Measurements from ENCODE around the gene PRKCD. TPM values are rescaled to one million over a fixed set of nuclear protein-coding genes. Genes with fewer than 3 reads are reported as not detected.
A peak's percentile ranks its signal among the peaks of the same experiment; 100 is the strongest.

The PRKCD gene
- total and polyA plus RNA-seq, 9 of the 15 experiments (the other 6 are each of a cell fraction or from before 2014, with no cell fraction given), result 2.5 to 19.5 (median 6.1) TPM

DNA sequence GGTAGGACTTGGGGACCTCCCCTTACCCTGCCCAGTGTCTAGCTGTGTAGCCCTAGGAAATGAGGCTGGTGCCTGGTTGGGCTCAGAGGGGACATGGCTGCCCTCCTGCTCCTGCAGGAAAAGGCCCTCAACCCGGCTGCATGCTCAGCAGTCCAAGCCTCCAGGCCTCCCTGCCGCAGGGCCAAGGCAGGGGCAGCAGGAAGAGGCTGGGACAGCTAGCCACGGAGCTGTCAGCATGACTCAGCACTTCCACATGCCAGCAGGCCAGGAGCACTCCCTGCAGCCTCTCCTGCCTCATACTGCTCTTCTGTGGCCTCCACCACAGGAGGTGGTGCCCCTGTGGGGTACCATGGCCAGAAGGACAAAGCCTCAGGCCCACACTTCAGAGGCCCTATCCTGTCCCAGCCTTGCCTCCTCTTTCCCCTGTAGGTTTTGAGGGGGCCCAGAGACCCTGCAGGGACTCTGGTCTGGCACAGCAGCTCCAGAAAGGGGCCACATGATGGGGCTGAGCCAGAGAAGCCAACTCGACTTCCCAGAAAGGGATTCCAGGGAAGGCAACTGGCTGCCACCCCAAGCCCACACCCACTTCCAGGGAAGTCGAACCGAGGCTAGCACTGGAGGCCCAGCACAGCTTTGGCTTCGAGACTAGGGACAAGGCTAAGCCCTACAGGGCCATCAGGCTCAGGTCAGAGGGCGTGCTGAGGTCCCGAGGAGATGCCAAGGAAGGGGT is 75.3 kb downstream of the PRKCD start (continued):
- TF ChIP-seq, protein P1, sequence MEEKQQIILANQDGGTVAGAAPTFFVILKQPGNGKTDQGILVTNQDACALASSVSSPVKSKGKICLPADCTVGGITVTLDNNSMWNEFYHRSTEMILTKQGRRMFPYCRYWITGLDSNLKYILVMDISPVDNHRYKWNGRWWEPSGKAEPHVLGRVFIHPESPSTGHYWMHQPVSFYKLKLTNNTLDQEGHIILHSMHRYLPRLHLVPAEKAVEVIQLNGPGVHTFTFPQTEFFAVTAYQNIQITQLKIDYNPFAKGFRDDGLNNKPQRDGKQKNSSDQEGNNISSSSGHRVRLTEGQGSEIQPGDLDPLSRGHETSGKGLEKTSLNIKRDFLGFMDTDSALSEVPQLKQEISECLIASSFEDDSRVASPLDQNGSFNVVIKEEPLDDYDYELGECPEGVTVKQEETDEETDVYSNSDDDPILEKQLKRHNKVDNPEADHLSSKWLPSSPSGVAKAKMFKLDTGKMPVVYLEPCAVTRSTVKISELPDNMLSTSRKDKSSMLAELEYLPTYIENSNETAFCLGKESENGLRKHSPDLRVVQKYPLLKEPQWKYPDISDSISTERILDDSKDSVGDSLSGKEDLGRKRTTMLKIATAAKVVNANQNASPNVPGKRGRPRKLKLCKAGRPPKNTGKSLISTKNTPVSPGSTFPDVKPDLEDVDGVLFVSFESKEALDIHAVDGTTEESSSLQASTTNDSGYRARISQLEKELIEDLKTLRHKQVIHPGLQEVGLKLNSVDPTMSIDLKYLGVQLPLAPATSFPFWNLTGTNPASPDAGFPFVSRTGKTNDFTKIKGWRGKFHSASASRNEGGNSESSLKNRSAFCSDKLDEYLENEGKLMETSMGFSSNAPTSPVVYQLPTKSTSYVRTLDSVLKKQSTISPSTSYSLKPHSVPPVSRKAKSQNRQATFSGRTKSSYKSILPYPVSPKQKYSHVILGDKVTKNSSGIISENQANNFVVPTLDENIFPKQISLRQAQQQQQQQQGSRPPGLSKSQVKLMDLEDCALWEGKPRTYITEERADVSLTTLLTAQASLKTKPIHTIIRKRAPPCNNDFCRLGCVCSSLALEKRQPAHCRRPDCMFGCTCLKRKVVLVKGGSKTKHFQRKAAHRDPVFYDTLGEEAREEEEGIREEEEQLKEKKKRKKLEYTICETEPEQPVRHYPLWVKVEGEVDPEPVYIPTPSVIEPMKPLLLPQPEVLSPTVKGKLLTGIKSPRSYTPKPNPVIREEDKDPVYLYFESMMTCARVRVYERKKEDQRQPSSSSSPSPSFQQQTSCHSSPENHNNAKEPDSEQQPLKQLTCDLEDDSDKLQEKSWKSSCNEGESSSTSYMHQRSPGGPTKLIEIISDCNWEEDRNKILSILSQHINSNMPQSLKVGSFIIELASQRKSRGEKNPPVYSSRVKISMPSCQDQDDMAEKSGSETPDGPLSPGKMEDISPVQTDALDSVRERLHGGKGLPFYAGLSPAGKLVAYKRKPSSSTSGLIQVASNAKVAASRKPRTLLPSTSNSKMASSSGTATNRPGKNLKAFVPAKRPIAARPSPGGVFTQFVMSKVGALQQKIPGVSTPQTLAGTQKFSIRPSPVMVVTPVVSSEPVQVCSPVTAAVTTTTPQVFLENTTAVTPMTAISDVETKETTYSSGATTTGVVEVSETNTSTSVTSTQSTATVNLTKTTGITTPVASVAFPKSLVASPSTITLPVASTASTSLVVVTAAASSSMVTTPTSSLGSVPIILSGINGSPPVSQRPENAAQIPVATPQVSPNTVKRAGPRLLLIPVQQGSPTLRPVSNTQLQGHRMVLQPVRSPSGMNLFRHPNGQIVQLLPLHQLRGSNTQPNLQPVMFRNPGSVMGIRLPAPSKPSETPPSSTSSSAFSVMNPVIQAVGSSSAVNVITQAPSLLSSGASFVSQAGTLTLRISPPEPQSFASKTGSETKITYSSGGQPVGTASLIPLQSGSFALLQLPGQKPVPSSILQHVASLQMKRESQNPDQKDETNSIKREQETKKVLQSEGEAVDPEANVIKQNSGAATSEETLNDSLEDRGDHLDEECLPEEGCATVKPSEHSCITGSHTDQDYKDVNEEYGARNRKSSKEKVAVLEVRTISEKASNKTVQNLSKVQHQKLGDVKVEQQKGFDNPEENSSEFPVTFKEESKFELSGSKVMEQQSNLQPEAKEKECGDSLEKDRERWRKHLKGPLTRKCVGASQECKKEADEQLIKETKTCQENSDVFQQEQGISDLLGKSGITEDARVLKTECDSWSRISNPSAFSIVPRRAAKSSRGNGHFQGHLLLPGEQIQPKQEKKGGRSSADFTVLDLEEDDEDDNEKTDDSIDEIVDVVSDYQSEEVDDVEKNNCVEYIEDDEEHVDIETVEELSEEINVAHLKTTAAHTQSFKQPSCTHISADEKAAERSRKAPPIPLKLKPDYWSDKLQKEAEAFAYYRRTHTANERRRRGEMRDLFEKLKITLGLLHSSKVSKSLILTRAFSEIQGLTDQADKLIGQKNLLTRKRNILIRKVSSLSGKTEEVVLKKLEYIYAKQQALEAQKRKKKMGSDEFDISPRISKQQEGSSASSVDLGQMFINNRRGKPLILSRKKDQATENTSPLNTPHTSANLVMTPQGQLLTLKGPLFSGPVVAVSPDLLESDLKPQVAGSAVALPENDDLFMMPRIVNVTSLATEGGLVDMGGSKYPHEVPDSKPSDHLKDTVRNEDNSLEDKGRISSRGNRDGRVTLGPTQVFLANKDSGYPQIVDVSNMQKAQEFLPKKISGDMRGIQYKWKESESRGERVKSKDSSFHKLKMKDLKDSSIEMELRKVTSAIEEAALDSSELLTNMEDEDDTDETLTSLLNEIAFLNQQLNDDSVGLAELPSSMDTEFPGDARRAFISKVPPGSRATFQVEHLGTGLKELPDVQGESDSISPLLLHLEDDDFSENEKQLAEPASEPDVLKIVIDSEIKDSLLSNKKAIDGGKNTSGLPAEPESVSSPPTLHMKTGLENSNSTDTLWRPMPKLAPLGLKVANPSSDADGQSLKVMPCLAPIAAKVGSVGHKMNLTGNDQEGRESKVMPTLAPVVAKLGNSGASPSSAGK (IDR thresholded peaks at IDR 0.05), result no peak
- TF ChIP-seq C11orf30 (IDR thresholded peaks at IDR 0.05; ENCODE audit: low read depth) (peak; percentile 96), NFIC (IDR thresholded peaks at IDR 0.05) (no peak), NFRKB (IDR thresholded peaks at IDR 0.05; ENCODE audit: low read depth) (no peak), SAFB (IDR thresholded peaks at IDR 0.05; ENCODE audit: borderline replicate concordance, low read depth, low read length) (no peak), ZNF324 (CRISPR knock-in tag; IDR thresholded peaks at IDR 0.05) (no peak), ZNF79 (CRISPR knock-in tag; IDR thresholded peaks at IDR 0.05; ENCODE audit: low read depth) (peak; percentile 53; the same call in 1 of the 2 replicates), JUNB (CRISPR knock-in tag; conservative IDR thresholded peaks at IDR 0.05) (0 out of 2 replicates have a peak, but pooled peaks have one; percentile 25), L3MBTL2 (IDR thresholded peaks at IDR 0.05) (peak; percentile 54; the same call in 1 of the 2 replicates), POLR2H (tag; IDR thresholded peaks at IDR 0.05; ENCODE audit: low read depth) (no peak)
- TF ChIP-seq, protein P2, sequence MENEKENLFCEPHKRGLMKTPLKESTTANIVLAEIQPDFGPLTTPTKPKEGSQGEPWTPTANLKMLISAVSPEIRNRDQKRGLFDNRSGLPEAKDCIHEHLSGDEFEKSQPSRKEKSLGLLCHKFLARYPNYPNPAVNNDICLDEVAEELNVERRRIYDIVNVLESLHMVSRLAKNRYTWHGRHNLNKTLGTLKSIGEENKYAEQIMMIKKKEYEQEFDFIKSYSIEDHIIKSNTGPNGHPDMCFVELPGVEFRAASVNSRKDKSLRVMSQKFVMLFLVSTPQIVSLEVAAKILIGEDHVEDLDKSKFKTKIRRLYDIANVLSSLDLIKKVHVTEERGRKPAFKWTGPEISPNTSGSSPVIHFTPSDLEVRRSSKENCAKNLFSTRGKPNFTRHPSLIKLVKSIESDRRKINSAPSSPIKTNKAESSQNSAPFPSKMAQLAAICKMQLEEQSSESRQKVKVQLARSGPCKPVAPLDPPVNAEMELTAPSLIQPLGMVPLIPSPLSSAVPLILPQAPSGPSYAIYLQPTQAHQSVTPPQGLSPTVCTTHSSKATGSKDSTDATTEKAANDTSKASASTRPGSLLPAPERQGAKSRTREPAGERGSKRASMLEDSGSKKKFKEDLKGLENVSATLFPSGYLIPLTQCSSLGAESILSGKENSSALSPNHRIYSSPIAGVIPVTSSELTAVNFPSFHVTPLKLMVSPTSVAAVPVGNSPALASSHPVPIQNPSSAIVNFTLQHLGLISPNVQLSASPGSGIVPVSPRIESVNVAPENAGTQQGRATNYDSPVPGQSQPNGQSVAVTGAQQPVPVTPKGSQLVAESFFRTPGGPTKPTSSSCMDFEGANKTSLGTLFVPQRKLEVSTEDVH (IDR thresholded peaks at IDR 0.05; ENCODE audit: low read depth, partially characterized antibody), result no peak
- TF ChIP-seq, protein P3, sequence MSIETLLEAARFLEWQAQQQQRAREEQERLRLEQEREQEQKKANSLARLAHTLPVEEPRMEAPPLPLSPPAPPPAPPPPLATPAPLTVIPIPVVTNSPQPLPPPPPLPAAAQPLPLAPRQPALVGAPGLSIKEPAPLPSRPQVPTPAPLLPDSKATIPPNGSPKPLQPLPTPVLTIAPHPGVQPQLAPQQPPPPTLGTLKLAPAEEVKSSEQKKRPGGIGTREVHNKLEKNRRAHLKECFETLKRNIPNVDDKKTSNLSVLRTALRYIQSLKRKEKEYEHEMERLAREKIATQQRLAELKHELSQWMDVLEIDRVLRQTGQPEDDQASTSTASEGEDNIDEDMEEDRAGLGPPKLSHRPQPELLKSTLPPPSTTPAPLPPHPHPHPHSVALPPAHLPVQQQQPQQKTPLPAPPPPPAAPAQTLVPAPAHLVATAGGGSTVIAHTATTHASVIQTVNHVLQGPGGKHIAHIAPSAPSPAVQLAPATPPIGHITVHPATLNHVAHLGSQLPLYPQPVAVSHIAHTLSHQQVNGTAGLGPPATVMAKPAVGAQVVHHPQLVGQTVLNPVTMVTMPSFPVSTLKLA (conservative IDR thresholded peaks at IDR 0.05), result no peak
